GM21576 (cell line): ENCODE measurements around the gene CTCF.
"Not testable (repeated sequence)": the region's sequence is repeated elsewhere in the genome, so short reads cannot be mapped to it uniquely, and the experiment has no call there.

Experiments
- ATAC-seq: cut with Tn5 transposase; IDR thresholded peaks from one replicate; pipeline ENCODE4 v1.9.1; 2021; ENCODE audit warnings: mild to moderate bottlenecking, moderate library complexity; ENCODE audit not compliant: unreplicated experiment

CTCF gene, protein sequence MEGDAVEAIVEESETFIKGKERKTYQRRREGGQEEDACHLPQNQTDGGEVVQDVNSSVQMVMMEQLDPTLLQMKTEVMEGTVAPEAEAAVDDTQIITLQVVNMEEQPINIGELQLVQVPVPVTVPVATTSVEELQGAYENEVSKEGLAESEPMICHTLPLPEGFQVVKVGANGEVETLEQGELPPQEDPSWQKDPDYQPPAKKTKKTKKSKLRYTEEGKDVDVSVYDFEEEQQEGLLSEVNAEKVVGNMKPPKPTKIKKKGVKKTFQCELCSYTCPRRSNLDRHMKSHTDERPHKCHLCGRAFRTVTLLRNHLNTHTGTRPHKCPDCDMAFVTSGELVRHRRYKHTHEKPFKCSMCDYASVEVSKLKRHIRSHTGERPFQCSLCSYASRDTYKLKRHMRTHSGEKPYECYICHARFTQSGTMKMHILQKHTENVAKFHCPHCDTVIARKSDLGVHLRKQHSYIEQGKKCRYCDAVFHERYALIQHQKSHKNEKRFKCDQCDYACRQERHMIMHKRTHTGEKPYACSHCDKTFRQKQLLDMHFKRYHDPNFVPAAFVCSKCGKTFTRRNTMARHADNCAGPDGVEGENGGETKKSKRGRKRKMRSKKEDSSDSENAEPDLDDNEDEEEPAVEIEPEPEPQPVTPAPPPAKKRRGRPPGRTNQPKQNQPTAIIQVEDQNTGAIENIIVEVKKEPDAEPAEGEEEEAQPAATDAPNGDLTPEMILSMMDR

DNA sequence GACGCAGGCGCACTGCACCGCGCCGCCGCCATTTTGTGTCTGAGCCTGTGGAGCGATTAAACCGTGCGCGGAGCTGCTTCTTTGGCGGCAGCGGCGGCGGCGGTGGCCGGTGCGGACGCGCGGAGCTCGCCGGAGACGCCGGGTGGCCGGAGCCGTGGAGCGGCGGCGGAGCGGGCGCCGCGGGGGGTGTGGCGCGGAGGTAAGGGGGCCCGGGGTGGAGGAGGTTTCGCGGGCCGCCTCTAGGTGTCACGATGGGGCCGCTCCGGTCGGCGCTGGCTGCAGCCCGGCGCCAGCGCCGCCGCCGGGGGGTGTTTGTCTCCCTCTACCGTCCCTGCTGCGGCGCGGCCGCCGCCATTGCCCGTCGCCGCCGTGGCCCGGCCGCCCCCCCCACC is at the start of gene CTCF:
Gene CTCF (plus strand): TSS at position 1 of the 392 bp plus-strand sequence. CDS start 48,307 bp downstream, outside the sequence.
- peak; percentile 38 for ATAC-seq

DNA sequence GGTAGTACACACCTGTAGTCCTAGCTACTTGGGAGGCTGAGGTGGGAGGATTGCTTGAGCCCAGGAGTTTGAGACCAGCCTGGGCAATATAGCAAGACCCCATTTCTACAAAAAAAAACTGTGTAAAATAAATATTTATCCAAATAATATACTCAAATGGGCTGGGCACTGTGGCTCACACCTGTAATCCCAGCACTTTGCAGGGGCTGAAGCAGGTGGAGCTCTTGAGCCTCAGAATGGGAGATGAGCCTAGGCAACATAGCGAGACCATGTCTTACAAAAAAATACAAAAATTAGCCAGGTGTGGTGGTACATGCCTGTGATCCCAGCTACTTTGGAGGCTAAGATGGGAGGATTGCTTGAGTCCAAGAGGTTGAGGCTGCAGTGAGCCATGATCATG is 48.4 kb upstream of the CTCF start:
- not testable (repeated sequence) for ATAC-seq

DNA sequence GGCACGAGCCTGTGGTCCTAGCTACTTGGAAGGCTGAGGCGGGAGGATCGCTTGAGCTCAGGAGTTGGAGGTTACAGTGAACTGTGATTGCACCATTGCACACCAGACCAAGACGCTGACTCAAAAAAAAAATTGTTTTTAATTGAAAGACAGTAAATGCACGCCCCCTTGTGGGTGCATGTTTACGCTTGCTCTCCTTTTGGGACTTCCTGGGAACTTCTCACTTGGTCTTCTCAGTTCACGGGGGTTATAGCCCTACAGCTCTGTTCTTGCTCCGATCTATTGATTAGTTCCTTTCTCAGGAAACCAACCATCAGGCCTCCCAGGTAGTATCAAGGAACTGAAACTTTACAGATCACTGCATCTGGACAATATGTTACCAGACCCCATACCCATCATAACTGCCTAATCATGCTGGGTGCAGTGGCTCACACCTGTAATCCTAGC is 47.9 kb upstream of the CTCF start:
- peak; percentile 49 for ATAC-seq

DNA sequence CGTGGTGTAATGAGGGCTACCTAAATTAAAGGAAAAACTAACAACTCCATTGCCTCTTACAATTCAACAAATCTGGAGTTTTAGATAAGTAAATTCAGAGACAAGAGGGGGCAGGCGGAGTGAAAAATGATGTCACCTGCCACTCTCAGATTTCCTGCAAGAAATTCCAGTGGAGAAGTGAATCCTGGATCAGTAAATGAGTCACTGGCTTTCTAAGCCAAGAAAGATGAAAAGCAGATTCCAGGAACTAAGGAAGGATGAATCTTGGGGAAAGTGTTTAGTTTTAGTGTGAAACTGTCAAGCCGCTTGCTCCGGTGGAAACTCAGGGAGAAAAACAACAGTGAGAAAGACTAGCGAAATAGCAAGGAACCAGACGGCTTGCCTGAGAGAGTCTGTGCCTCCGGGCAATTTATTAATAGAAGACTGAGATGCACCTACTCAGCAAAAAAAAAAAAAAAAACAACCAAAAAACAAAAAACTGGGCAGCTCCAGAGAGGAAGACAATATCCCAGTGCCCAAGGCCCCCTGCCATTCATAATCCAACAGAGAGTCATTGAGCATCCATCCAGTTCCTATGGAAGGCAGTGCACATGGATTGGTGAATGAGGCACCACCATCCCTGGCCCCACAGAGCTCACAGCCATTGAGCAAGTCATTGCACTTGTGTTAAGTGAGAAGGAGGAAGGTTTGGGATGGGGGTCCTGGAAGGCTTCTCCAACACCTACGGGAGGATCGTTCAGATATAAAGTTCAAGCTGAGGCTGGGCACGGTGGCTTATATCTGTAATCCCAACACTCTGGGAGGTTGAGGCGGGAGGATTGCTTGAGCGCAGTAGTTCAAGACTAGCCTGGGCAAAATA is 45.8 kb upstream of the CTCF start:
- no peak for ATAC-seq

DNA sequence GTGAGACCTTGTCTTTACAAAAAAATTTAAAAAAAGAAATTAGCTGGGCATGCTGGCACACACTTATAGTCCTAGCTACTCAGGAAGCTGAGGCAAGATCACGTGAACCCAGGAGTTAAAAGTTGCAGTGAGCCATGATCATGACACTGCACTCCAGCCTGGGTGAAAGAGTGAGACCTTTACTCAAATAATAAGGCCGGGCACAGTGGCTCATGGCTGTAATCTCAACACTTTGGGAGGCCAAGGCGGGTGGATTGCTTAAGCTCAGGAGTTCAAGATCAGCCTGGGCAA is 45.2 kb upstream of the CTCF start:
- ATAC-seq: no peak

DNA sequence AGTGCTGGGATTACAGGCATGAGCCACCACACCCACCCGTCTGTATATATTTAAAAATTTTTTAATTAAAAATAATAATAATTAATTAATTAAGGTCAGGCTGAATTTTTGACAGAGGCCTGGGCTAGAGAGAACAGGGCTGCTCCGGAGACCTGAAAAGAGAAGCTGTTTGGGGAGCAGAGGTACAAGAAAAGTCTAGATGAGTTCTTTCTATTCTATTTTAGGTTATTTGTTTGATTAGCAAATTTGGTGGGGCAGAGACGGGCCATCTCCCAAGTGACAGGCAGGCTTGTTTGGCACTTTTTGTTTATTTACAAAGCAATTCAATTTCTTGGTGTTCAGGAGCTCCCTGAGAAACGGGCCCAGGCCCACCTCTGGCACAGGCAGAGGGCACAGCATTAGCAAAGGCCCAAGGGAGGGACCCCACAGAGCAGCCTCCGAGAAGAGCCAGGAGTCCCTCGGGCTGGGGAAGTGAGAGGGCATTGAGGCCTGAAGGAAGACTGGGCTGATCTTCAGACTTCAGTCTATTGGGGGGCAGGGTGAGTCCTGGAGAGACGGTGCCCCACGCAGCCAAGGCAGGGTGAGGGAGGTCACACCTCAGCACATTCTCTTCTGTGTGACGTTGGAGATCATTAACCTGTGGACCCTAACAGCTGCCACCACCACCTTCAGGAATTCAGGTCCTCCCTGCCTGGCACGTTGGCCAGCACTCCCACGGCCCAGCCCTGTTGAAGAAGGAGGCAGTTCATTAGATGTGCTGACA is 44.5 kb upstream of the CTCF start:
- ATAC-seq: peak; percentile 44

DNA sequence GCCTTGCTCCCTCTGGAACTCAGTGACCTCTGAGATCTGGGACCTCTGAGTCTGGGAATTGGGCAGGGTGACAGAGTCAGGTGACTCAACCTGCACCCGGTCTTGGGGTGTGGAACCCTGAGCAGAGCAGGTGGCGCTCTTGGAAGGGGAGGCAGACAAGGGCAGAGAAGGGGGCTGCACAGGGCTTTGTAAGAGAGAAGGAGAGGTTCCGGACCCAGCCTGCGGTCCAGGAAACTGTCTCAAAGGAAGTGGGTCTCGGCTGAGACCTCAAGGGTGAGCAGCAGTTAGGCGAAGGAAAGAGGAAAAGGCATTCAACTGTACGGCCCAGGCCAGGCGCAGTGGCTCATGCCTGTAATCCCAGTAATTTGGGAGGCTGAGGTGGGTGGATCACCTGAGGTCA is 43.6 kb upstream of the CTCF start:
- no peak for ATAC-seq

DNA sequence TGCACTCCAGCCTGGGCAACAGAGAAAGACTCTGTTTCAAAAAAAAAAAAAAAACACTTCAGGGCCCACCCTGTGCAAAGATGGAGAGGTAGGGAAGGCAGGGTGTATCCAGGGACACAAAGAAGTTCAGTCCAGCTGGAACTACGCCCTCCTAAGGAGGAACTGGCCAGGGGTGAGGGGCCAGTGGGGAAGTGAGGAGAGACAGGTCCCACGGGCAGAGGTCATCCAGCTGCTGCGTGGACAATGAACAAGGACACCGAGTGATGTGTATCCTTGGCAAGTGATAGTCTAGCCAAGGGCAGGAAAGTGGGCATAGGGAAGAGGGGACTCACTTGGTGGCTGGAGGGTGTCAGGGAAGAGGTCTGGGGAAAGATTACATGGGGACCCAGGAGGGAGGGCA is 43.1 kb upstream of the CTCF start:
- no peak for ATAC-seq

DNA sequence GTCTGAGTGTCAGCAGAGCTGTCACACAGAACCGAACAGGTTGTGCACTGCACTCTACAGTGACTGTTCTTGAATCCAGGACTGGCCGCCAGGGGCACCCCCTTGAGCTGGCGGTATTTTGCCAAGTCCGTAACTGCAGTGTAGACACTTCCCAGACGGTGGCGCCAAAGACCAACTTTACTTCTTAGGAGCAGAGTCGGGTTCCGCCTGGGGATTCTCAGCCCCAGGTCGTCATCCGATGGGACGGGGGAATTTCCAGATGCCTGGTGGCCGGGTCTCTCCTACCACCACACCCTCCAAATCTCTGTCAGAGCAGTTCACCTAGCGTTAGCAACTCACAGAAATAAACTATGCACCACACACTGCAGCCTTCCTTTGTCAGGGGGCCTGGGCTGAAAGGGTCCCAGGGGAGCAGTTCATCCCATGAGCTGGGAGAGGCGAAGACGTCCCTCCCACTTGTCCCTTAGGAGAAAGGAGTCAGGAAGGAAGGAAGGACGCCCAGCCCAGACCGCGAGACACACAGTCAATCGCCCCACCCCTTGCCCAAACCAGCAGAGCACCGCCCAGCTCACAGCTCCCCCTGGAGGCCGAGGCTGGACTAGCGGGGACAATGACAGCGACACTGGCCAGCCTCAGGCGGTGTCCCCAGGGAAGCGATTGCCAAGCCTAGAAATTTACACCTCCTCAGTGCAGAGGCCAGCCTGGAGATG is 41.1 kb upstream of the CTCF start:
- peak; percentile 60 for ATAC-seq

DNA sequence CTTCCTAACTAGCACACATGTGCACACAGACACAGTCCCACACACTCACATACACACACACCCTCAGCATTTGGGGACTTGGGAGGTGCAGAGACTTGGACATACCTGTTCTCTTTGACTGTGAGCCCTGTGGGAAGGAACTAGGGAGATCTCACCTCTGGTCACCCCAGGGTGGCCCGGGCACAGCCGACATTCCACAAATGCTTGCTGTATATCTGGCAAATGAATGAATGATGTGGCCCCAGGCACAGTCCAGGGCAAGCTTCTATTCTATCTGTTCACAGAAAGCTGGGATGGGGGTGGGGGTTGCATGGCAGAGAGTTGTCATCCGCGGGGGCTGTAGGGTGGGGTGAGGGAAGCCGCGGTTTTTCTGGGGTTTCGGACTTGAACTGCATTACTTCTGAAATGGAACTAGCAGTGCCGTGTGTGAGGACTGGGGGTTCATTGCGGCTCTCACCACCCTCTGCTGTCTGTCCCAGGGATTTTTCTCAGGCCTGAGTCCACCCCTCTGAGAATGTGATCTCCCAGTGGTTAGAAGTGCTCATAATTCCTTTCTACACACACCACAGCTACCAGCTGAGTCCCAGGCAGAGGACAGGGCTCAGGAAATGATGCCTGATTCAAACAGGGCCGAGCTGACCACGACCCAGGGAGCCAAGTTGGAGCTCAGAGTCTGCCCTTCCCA is 37.0 kb upstream of the CTCF start:
- no peak for ATAC-seq

DNA sequence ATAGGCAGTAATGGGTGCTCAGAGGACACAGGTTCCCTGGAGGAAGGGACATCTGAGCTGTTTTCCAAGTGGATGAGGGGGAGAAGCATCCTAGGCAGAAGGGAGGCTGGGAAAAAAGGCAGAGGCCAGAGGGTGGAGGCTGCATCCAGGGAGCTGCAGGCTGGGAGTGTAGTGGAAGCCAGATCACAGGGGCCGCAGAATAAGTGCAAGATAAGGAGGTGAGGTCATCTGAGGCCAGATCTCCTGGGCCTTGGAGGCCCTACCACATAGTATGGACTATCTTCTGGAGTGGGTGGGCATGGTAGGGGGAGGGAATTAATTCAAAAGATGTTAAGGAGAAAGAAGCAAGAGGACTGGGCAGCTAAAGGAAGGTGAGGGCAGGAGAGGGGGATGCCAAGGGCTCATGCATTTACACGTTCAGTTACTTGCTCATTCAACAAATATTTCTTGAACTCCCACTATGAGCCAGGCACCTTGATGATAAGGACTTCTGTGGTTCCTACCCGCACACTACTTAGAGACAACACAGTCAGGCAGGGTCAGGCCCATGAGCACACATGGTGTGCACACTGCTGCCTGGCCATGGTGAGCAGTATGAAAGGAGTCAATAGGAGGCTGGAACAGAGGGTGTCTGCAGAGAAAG is 36.1 kb upstream of the CTCF start:
- no peak for ATAC-seq

DNA sequence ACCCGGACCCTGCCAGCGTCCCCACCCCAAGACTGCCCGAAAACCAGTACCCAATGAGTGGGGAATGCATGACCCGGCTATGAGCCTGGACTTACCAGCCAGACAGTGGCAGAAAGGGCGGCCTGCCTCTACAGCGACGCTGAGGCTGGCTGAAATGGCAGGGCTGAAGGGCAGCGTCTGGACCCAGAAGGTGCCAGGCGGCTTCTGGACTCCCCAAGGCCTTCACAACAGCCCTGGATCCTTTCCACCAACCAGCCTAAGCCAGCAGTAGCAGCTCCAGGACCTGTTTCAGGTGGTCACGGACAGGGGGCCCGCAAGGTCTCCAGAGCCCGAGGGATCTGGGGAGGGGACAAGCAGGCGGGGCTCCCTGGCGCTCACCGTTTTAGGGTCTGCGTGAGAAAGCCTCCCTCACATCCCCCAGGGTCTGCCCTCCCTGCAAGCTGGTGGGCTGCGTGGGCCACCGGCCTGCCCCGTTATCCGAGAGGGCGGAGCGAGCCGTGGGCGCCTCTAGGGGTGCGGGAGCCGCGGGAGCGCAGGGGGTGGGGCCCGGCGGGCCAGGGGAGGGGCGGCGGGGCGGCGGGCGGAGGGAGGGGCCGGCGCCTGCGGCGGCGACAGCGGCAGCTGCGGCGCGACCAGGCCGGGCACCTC is 34.0 kb upstream of the CTCF start, which contains the start of gene RIPOR1:
Gene RIPOR1 (plus strand): TSS at position 608 of the 648 bp plus-strand sequence. CDS start 9,618 bp downstream, outside the sequence.
- no peak for ATAC-seq

DNA sequence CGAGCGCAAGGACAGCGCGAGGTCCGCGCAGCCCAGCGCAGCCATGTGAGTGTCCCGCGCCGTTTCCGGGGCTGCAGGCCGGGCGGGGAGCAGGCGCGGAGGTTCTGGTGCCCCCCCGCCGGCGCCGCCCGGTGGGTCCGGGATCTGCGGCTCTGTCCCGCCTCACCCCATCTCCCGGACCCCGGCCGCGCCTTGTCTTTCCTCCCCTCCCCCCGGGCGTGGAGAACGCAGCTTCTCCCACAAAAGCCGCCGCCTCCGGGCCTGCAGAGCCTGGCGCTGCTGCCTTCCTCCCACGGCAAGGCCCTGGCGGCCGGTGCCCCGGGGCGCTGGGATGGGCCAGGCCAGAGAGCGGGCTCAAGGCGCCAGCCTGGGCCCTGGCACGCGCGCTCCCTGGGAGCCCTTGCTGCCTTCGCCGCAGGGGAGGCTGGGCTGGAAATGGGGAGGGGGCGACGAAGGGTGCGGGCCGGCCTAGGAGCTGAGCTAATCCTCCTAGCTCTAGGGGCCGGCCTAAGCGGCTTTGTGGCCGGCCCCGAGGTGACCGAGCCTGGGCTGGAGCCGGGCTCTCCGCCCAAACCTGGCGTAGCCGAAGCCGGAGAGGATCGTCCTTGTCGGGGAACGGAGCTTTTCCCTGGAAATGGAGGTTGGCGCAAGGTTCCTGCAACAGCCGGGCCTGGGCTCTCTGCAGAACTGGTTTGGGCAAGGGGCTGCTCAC is 33.3 kb upstream of the CTCF start:
- no peak for ATAC-seq

DNA sequence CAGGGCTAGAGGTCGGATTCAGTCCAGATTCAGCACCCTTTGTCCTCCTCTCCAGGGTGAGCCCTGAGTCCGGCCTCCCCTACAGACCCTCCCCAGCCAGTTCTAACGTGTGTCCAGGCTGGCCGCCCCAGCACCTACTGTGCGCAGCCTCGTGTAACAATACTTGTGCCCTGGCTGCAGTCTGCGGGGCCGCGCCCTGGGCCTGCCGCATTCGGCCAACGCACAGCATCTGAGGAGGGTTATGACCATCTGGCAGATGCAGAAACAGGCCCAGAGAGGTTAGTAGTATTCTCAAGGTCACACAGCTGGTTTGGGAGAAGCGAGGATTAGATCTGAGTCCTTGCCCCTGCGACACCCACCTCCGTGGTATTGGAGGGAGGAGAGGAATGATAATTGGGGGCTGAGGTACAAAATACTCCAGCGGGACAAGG is 32.7 kb upstream of the CTCF start:
- ATAC-seq: no peak

DNA sequence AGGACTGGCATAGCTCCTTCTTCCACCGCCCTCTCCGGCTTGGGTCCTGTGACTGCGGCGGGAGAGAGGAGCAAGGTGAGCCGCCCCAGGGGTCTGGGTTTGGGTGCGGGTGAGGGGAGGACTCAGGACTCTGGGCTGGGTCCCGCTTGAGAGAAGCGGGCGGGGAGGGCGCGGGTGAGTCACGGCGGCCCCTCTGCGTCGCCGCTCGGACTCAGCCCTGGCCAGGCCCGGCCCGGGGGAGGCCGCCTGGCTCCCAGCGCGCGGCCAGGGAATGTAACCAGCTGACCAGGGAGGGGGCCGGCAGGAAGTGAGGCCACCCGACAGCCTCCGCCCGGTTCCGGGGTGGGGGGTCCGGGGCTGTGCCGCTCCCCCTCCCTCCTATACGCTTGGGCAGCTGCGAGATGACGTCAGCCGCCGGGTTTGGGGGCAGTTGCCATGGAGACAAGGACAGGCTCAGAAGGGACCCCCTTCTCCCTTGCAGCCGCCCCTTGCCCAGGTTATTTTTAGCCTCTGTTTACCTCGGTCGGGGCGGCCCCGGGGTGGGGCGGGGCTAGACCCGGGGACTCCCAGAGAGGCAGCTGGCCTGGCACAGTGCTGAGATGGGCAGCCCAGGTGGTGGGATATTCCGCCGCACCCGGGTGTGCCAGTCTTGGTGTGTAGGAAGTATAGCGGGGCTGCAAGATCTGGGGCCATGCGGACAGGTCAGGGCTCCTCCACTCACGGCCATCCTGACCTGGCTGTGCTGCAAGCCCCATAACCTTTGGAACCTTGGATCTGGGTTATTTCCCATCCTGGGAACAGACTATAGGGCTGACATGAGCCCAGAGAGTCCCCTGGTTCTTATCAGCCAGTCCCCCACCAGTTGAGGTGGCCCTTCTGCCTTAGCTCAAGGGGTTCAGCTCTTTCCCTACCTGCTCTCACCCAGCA is 32.0 kb upstream of the CTCF start:
- ATAC-seq: peak; percentile 41

DNA sequence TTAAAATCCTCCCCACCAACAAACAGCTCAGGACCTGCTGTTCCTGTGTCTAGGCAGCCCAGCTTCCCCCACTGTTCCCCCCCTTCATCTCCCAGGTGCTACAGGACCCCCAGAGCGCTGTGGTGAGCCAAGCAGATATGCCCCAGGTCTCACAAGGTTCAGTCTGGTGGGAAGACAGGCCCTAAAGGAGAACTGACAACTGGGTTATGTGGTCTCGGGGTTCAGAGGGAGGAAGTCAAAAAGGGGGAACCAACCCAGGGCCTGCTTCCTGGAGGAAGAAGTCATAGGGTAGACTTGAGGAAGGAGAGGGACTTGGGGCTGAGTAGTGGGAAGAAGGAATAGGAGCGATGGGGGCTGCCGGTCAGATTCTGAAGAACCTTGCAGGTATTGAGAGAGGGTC is 31.1 kb upstream of the CTCF start:
- ATAC-seq: no peak
